ENCODE results near the gene LDLRAD1.

GRCh38 chr1:53982763-53983104 lies 35.3 kb downstream of the LDLRAD1 start:
- TF ChIP-seq, protein P1, sequence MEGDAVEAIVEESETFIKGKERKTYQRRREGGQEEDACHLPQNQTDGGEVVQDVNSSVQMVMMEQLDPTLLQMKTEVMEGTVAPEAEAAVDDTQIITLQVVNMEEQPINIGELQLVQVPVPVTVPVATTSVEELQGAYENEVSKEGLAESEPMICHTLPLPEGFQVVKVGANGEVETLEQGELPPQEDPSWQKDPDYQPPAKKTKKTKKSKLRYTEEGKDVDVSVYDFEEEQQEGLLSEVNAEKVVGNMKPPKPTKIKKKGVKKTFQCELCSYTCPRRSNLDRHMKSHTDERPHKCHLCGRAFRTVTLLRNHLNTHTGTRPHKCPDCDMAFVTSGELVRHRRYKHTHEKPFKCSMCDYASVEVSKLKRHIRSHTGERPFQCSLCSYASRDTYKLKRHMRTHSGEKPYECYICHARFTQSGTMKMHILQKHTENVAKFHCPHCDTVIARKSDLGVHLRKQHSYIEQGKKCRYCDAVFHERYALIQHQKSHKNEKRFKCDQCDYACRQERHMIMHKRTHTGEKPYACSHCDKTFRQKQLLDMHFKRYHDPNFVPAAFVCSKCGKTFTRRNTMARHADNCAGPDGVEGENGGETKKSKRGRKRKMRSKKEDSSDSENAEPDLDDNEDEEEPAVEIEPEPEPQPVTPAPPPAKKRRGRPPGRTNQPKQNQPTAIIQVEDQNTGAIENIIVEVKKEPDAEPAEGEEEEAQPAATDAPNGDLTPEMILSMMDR (IDR thresholded peaks at IDR 0.05), result no peak
- TF ChIP-seq POLR2A (IDR thresholded peaks at IDR 0.05), result no peak
